HepG2 (cell line): ENCODE results near the gene CASZ1. TPM values are rescaled to one million over a fixed set of nuclear protein-coding genes. Genes with fewer than 3 reads are reported as not detected.

Experiments used
- CBX1 ChIP-seq: IDR thresholded peaks from one replicate; pipeline ENCODE4 v1.6.1; 2016; ENCODE audit warnings: antibody characterized with exemption, low read depth
- FOXP1 ChIP-seq, 2 experiments: fragments of 450-650 bp in 1 of 2; IDR thresholded peaks; 2 replicates each; pipeline ENCODE4 v1.6.1; 2017 to 2018; ENCODE audit warnings: antibody characterized with exemption in 1 of 2
- NCOR1 ChIP-seq: fragments of 200-600 bp; sonication (generic); IDR thresholded peaks from 2 replicates; pipeline ENCODE4 v1.7.0; 2017; ENCODE audit warnings: antibody characterized with exemption, low read length, borderline replicate concordance
- SAFB2 ChIP-seq: sonication (generic); formaldehyde crosslinking; IDR thresholded peaks from 2 replicates; pipeline ENCODE4 v1.5.1; 2020; ENCODE audit warnings: missing genetic modification reagents, low read depth, mild to moderate bottlenecking, borderline replicate concordance
- SNAI1 ChIP-seq: sonication (generic); formaldehyde crosslinking; IDR thresholded peaks from 2 replicates; pipeline ENCODE4 v1.5.0; 2020; ENCODE audit warnings: mild to moderate bottlenecking, missing genetic modification reagents, borderline replicate concordance
- ZBTB8A ChIP-seq: sonication (generic); formaldehyde crosslinking; IDR thresholded peaks from 2 replicates; pipeline ENCODE4 v1.4.0; 2020; ENCODE audit warnings: mild to moderate bottlenecking, low read depth, missing genetic modification reagents, borderline replicate concordance
- ZMYM3 ChIP-seq: sonication (generic); formaldehyde crosslinking; IDR thresholded peaks from 2 replicates; pipeline ENCODE4 v1.5.1; 2020; ENCODE audit warnings: mild to moderate bottlenecking, missing genetic modification reagents
- ZNF331 ChIP-seq: sonication (generic); formaldehyde crosslinking; IDR thresholded peaks from 2 replicates; pipeline ENCODE4 v1.4.0; 2020; ENCODE audit warnings: missing genetic modification reagents
- ZNF354B ChIP-seq: sonication (generic); formaldehyde crosslinking; IDR thresholded peaks from 2 replicates; pipeline ENCODE4 v1.8.0; 2022; ENCODE audit warnings: mild to moderate bottlenecking, missing genetic modification reagents
- ZNF550 ChIP-seq: sonication (generic); formaldehyde crosslinking; IDR thresholded peaks from 2 replicates; pipeline ENCODE4 v1.4.0; 2020; ENCODE audit warnings: mild to moderate bottlenecking, missing genetic modification reagents, borderline replicate concordance
- polyA plus RNA-seq, 8 experiments: library from polyadenylated mRNA; depleted of rRNA in 3 of 8; stranded (reverse) in 7 of 8; unstranded in 1 of 8; fragments of >200 nt; fragmentation: Illumina TruSeq in 4 of 8; extraction: Trizol in 4 of 8; gene quantifications; 2 replicates each; pipeline versions ENCODE4 v1.2.1 to v1.2.3, GENCODE V29; 2011 to 2016; ENCODE audit warnings: low read depth in 4 of 8, missing spikeins in 1 of 8, mixed read lengths in 1 of 8; ENCODE audit not compliant: insufficient read depth in 1 of 8
- total RNA-seq, 5 experiments: library from RNA; depleted of rRNA; stranded (reverse); fragments of >200 nt; fragmentation: Illumina TruSeq; extraction: Trizol; gene quantifications; 2 replicates each; pipeline ENCODE4 v1.2.3, GENCODE V29; 2016; ENCODE audit warnings: low read depth in 1 of 5
- TF ChIP-seq, protein P1 (sequence below): sonication (generic); formaldehyde crosslinking; IDR thresholded peaks from 2 replicates; pipeline ENCODE4 v1.5.0; 2020; ENCODE audit warnings: missing genetic modification reagents
- TF ChIP-seq, protein P2 (sequence below): sonication (generic); formaldehyde crosslinking; IDR thresholded peaks from 2 replicates; pipeline ENCODE4 v1.5.0; 2020; ENCODE audit warnings: missing genetic modification reagents
- TF ChIP-seq, protein P3 (sequence below): sonication (generic); formaldehyde crosslinking; IDR thresholded peaks from 2 replicates; pipeline ENCODE4 v1.8.0; 2022; ENCODE audit warnings: missing genetic modification reagents, mild to moderate bottlenecking, borderline replicate concordance

Gene CASZ1
- total and polyA plus RNA-seq, 2 of the 13 experiments (the other 11 are each of a cell fraction or from before 2014, with no cell fraction given) = 1.9 to 3.7 TPM

DNA sequence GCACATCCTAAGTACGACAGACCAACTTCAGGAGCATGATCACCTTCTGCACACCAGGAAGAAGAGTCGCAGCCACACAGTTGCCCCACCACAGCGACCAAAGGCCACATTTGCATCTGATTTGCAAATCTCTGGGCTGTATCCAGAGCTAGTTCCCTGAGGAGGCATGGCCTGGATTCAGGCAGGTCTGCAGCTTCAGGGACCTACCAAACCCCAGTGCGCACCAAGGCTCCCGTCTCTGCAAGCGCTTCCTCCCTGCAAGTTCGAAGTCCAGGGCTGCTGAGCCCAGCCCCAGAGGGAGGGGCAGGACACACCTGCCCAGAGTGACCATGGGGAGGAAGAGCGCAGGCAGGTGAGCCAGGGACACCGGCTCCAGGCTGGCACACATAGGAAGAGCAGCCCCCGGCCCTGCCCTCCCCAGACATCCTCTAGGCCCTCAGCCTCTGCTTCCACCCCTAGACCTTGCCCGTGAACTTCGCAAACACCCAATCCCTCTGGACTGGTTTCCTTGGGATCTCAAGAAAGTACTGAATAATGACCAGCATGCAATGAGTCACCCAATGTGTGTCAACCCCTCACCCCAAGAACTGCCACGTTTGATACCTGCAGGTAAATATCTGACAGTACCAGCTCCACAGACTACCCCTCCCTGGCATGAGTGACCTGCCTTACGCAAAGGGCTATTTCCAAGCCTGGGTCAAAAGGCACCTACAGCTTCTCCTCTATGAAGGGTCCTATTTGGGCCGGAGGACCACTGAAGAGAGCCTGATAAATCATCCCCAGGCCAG is 36.8 kb downstream of the CASZ1 start (continued):
- no peak for TF ChIP-seq CBX1
- TF ChIP-seq SAFB2 = no peak
- TF ChIP-seq ZNF331 (CRISPR knock-in tag) = peak; percentile 96
- TF ChIP-seq SNAI1 (CRISPR knock-in tag) = no peak
- TF ChIP-seq, protein P1, sequence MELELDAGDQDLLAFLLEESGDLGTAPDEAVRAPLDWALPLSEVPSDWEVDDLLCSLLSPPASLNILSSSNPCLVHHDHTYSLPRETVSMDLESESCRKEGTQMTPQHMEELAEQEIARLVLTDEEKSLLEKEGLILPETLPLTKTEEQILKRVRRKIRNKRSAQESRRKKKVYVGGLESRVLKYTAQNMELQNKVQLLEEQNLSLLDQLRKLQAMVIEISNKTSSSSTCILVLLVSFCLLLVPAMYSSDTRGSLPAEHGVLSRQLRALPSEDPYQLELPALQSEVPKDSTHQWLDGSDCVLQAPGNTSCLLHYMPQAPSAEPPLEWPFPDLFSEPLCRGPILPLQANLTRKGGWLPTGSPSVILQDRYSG (CRISPR knock-in tag) = no peak
- TF ChIP-seq ZBTB8A (CRISPR knock-in tag) = no peak
- TF ChIP-seq, protein P2, sequence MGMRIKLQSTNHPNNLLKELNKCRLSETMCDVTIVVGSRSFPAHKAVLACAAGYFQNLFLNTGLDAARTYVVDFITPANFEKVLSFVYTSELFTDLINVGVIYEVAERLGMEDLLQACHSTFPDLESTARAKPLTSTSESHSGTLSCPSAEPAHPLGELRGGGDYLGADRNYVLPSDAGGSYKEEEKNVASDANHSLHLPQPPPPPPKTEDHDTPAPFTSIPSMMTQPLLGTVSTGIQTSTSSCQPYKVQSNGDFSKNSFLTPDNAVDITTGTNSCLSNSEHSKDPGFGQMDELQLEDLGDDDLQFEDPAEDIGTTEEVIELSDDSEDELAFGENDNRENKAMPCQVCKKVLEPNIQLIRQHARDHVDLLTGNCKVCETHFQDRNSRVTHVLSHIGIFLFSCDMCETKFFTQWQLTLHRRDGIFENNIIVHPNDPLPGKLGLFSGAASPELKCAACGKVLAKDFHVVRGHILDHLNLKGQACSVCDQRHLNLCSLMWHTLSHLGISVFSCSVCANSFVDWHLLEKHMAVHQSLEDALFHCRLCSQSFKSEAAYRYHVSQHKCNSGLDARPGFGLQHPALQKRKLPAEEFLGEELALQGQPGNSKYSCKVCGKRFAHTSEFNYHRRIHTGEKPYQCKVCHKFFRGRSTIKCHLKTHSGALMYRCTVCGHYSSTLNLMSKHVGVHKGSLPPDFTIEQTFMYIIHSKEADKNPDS (CRISPR knock-in tag) = no peak
- TF ChIP-seq, protein P3, sequence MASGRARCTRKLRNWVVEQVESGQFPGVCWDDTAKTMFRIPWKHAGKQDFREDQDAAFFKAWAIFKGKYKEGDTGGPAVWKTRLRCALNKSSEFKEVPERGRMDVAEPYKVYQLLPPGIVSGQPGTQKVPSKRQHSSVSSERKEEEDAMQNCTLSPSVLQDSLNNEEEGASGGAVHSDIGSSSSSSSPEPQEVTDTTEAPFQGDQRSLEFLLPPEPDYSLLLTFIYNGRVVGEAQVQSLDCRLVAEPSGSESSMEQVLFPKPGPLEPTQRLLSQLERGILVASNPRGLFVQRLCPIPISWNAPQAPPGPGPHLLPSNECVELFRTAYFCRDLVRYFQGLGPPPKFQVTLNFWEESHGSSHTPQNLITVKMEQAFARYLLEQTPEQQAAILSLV (CRISPR knock-in tag) = no peak
- TF ChIP-seq ZMYM3 (CRISPR knock-in tag) = 0 out of 2 replicates have a peak, but pooled peaks have one; percentile 40
- TF ChIP-seq ZNF550 = no peak
- TF ChIP-seq ZNF354B = no peak
- TF ChIP-seq NCOR1 = no peak
- TF ChIP-seq FOXP1 (IDR thresholded peaks at IDR 0.05) = no peak
- TF ChIP-seq FOXP1 (CRISPR knock-in tag; IDR thresholded peaks at IDR 0.05) = no peak
